Activated effector memory CD4-positive, alpha-beta T cell treated with Interleukin-2 at 50 U/mL for 16 hours (primary cell): ENCODE measurements around the gene GNAL.
"Not testable (repeated sequence)": the region's sequence is repeated elsewhere in the genome, so short reads cannot be mapped to it uniquely, and the experiment has no call there.

ENCODE experiments used
- DNase-seq: peaks from one replicate; pipeline ENCODE4 v3.0.0-alpha.2; 2020

The GNAL gene

GRCh38 chr18:11669948-11670275 lies 19.2 kb upstream of the GNAL start:
- no peak for DNase-seq

DNA sequence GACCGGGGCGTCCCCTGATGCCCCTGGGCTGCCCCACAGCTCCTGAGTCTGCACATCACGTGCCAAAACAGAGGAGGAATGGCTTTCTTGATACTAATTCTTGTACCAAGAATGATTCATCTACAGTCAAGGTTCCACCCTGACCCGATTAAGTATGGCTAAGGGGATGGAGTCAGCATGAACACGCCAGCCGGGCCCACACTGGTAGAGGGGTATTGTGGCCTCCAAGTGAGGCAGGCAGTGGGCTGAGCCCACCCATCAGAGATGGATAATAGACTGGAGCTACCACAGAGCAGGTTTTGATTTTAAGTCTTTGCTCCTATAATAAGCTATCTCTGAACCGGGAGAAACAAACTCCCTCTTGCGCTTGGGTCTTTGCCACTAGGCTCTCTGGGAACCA lies 17.9 kb upstream of the GNAL start:
- no peak for DNase-seq

DNA sequence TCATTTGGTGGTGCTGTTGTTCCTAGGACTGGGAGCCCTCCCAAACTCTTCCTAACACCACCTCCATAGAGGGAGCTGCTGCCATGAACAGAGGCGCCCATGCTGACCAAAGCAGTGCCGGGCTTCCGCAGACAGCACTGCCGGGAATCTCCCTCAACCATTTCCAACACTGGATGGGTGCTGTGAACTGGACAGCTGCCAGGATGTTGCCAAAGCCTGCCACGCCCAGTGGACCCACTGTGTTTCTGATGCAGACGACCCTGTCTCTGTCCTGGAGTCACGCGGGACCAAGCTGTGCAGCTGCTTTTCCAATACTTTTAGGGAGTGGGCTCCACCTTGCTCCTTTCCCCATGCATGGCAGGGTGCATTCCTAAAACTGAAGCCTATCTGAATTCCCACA lies 16.9 kb upstream of the GNAL start:
- no peak for DNase-seq

GRCh38 chr18:11672846-11673454 lies 16.1 kb upstream of the GNAL start:
- no peak for DNase-seq

GRCh38 chr18:11673560-11673959 lies 15.5 kb upstream of the GNAL start:
- no peak for DNase-seq

DNA sequence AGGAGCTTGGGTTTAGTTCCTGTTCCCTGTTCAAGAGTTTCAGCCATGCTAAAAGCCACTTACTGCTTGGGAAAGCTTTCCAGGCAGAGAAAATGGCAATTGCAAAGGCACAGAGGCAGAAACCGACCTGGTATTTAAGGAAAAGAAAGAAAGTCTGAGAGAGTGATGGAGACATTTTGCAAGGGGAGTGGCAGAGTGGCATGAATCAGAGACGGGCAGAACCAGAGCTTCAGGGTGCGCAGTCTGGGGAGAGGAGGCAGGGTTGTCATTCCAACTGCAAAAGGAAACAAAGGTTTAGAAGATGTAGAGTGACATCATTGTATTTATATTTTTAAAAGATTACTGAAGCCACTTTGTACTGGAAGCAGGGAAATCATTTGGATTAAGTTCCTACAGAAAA lies 14.9 kb upstream of the GNAL start:
- no peak for DNase-seq

DNA sequence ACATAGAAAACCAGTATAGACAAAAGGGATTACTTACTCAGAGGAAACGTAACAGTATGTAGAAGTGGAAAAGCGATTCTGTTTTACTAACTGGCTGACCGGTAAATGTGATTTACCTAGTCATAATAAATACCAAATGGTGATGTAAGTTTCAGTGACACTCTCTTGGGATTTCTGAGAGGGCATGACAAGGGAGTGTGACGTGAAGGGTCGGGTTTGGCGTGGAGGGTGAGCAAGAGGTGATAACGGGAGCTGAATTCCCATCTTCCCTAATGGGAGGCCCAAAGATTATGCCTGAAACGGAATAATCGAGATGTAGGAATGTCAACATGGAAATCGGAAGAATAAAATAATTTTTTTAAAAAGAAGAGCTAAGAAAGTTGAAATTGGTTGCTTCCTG lies 12.7 kb upstream of the GNAL start:
- no peak for DNase-seq

DNA sequence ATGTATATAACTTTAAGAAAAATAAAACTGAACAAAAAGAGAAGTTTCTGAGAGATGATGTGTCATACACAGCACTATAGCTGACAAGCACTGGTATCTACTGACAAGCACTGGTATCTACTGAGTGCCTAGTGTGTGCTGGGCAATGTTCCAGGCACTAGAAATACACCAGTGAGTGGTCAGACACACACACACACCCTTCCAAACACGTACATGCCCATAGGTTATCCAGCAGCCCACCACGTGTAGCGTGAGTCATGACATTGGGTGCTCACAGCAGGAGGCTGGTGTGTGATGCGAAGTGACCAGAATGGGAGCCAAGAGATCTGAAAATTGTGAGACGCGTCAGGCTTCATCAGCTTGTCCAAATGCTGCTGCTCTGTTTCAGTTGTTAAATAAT lies 12.2 kb upstream of the GNAL start:
- no peak for DNase-seq

- DNase-seq: no peak
These were observed 10.9 kb upstream of the GNAL start for GRCh38 chr18:11678211-11678610.

GRCh38 chr18:11689669-11690565 lies 853 bp downstream of the GNAL start:
- DNase-seq: no peak

- not testable (repeated sequence) for DNase-seq
These were observed 1.6 kb downstream of the GNAL start for GRCh38 chr18:11690660-11691059.

- DNase-seq: no peak
These were observed 6.7 kb downstream of the GNAL start for GRCh38 chr18:11695736-11696135.

DNA sequence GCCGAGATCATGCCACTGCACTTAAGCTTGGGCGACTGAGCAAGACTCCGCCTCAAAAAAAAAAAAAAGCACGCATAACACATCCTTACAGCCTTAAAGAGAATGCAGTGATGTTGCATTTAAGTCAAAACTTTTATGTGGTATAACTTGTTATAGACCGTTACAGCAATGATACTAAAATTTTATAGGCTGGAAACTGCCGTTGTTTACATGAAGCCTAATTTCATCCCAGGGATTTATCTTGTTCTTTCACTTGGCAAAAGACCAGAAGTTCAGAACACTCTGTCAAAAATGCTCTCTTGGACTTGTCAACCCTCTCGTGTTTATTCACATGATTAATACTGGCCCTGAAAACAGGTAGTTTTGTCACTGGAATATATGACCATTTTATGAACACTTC lies 7.4 kb downstream of the GNAL start:
- no peak for DNase-seq

GRCh38 chr18:11700876-11701275 lies 11.8 kb downstream of the GNAL start:
- no peak for DNase-seq

GRCh38 chr18:11710578-11710977 lies 21.5 kb downstream of the GNAL start:
- DNase-seq: no peak

GRCh38 chr18:11713756-11714155 lies 24.7 kb downstream of the GNAL start:
- no peak for DNase-seq

DNA sequence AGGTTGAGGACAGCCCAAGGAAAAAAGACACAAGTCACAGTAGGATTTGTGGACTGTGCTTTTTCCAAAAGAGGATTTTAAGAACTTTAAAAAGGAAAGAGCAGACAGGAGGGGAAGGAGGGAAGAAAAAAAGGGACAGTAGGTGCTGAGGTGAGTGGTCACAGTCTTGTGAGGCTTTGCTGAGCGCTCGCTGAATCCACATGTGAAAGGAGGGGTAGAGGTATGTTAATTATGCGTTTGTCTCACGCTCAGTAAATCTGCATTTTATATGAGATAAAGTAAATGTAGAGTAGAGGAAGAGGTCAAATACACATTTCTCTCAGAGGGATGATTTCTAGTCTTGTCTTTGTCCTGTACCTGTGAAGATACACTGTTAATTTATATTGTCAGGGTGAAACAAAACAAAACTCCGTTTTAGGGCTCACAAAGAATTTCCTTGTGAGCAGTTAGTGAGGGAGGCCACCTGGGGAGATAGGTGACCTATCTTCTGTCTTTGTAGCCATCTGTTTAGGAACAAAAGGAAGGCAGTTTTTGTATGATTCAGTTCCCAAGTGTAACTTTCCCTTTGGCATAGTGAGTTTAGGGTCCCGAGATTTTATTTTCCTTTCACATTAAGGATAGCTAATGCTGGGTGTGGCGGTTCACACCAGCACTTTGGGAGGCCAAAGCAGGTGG lies 25.3 kb downstream of the GNAL start:
- DNase-seq: no peak

DNA sequence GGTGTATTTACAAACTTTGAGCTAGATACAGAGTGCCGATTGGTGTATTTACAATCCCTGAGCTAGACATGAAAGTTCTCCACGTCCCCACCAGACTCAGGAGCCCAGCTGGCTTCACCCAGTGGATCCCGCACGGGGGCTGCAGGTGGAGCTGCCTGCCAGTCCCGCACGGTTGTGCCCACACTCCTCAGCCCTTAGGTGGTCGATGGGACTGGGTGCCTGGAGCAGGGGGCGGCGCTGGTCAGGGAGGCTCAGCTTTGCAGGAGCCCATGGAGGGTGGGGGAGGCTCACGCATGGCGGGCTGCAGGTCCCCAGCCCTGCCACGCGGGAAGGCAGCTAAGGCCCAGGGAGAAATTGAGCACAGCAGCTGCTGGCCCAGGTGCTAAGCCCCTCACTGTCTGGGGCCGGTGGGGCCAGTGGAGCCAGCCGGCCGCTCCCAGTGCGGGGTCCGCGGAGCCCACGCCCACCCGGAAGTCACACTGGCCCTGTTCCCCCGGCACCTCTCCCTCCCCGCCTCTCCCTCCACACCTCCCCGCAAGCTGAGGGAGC lies 27.8 kb downstream of the GNAL start:
- not testable (repeated sequence) for DNase-seq

DNA sequence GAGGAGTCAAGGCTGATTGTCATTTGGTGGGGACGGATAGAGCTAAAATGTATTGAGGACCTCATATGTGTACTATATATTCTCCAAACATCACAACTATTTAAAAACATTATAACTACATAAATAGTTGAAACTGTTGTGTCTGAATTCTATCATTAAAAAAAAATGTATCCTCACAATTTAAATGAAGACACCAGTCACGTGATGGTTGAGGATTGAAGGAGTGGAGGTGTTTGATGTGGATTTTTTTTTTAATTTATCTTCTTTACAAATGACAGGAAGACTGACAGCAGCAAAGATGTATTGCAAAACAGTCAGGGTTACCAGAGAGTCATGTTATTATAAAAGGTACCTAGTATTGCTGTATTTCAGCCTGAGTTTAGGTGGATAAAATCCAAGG lies 30.0 kb downstream of the GNAL start:
- no peak for DNase-seq

- DNase-seq: no peak
These were observed 30.6 kb downstream of the GNAL start for GRCh38 chr18:11719621-11720020.

DNA sequence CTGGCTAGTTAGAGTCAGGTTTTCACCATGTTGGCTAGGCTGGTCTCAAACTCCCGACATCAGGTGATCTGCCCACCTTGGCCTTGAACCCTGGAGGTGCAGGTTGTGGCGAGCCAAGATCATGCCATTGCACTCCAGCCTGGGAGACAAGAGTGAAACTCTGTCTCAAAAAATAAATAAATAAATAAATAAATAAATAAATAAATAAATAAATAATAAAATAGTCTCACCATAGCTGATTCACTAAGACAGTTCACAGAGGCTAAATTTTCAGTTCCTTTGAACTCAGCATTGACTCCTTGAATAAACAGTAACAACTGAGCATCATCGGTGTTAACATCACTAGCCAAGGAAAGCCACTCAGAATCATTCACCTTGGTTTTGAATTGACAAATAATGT lies 32.7 kb downstream of the GNAL start:
- no peak for DNase-seq

GRCh38 chr18:11724781-11725180 lies 35.7 kb downstream of the GNAL start:
- DNase-seq: no peak

- DNase-seq: no peak
These were observed 37.5 kb downstream of the GNAL start for GRCh38 chr18:11726556-11726955.

DNA sequence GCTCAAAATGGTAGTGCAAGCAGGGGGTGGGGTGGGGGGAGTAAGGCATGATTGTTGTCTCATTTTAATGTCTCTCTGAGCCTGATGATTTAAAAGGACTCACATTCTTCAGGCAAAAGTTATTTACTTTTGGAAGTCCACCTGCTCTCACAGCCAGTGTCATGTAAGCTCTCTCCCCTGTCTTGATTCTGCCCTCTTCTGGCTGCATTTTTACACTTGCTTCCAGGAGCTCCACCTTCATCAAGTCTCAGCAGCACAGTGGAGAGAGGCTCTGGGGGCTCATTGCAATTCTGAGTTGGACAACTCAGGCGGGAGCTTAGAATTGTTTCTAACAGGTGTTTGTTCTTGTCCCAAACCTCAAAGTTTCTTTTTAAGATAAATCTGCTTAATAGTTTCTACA lies 39.2 kb downstream of the GNAL start:
- no peak for DNase-seq
